Measurements from ENCODE around the gene B4GALT6.

Gene B4GALT6

DNA sequence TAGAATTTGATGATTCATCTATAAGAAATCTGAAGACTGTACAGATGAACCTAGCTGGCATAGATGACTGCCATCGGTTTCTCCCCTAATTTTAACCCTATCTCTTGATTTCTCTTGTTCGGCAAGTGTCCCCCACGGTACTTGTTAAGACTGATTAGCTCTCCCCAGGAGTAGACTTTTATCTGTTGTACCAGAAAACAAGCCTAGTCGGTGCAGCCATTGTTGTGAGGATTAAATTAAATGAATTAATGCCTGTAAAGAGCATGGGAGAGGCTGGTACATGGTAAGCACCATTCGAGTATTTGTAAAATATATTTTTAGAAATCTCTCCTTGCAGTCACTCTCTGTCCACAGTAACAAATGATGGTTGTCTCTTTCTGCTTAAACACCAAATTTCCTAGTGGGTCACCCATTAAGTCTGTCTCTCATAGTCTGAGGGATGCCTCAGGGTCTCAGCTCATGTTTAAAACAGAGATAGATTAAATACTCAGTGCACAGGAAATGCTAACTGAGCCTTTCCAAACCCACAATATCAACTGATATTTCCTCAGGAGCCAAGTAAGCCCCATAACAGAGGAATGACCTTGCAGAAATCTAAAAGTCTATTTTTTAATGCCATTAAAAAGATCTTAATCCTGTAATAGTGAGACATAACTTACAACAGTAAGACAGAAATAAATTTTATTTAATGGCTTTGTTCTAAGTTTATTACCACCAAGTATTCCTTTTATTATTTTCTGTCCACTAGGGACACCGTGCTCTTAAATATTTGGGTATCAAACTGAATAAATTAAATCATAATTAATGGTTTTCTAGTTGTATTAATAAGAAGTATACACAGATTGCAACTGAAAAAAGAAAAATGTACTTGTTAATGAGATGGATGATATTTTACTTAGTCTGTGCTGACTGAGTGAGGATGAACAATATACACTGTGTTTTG is 2.9 kb upstream of the B4GALT6 start:
- no peak for DNase-seq

DNA sequence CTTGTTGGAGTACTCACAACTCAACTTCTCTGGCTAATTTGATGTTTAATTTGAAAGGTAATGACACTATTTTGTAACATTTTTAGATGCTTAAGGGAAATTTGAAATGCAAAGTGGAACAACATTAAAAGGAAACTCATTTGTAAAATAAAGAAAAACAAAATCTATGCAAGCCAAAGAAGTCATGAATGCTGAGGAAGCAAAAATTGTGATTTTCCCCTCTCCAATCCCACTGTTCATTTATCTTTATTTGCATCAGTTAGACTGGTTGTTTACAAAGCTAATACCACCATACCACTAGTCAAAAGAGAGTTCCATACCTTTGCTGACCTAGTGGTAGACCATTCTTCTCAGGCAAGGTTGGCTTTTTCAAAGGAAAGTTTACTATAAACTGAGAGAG is 2.2 kb upstream of the B4GALT6 start:
- no peak for DNase-seq

DNA sequence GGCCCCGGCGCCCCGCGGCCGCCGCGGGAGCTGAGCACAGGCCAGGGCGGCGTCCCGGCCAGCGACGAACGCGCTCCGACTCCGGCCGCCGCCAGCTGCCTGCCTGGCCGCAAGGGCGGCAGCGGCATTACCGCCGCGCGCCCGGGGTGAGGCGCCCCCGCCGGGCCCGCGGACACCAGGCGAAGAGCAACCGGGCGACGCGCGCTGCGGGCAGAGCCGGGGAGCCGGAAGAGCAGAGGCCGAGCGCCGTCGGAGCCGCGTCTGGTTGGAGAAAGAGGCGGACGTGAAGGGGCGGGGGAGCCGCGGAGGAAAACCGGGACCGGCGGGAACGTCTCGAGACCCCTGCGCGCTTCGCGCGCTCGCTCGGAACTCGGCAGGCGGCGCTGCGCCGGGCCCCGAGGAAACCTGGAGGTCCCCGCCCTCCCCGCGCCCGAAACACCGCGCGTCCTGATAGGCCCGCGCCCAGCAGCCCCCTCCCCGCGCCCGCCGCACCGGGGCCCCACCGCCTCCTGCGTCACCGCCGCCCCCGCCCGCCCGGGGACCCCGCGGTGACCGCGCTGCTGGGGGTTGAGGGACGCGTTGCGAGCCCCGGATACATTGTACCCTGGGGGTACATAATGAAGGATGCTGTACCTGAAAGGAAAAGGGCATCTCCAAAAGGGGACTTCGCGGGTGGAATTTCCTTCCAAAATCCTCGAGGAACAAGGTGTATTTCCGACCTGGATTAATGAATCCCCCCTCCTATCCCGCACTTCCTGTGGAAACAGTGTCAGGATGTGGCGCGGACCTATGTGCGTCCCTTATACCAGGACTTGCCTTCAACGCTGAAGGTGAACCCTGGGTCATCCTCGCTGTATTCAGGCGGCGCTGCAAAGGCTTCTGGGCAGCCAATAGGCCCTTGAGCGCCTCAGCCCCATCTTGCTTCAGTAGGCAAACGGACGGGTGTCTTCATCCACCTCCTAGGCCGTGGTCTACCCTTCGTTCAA is 1.0 kb upstream of the B4GALT6 start:
- no peak for DNase-seq

DNA sequence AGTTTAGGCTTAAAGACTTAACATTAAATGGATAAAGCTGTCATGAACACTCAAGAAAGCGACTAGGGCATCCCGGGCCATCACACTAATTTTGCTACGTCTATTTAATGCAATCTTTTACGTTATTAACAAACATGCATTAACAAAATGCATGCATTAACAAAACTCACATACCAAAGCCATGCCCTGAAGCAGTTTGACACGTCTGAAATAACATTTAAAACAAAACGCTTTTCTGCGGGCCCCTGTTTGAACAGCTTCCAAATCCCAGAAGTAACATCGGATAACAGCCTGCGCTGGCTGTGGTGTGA is 458 bp downstream of the B4GALT6 start:
- DNase-seq: no peak

DNA sequence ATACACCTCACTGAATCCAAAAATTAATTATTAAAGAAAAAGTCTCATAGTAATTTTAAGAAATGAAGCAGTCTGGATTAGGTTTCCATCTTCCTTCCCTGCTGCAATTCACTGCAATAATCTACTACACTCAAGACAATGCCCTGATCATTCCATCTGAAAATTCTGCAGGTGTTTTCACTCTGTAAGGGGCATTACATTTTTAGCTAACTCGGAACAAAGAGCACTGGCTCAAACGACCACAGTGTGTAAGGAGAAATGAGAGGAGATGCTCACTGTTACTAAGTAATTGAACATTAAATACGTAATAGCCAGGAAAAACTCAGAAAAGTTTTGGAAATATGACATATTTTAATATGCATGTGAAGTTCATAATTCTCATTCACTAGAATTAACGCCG is 1.3 kb downstream of the B4GALT6 start:
- DNase-seq: no peak

DNA sequence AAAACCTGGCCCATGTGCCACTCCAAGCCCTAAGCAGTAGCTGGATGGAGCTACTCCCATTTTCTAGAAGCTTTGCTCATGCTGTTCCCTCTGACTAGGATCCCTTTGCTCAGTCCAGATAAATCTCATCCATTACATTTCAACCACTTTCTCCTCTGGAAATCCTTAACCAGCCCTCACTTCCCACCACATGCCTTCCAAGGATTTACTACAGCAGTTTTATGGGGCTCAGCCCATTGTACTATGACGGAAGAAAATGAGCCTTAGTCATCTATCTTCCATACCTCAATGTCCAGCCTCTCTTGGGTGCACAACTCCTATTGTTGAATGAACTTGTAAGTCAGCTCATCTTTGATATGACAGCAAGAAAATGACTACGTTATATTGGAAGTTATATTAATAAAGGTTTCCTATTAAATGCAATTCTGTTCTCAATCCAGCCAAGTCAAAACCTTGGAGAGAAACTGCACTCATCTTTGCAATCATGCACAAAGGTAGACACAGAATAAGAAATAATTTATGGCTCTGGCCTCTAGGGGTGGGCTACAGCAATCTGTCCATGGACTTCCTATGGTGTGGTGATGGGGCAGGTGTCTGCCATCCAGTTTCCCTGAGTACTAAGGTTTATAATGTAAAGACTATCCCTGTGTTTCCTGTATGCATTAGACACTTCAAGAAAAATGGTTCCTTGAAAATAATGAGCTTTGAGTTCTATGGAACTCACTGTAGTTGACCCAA is 3.4 kb downstream of the B4GALT6 start:
- no peak for DNase-seq

DNA sequence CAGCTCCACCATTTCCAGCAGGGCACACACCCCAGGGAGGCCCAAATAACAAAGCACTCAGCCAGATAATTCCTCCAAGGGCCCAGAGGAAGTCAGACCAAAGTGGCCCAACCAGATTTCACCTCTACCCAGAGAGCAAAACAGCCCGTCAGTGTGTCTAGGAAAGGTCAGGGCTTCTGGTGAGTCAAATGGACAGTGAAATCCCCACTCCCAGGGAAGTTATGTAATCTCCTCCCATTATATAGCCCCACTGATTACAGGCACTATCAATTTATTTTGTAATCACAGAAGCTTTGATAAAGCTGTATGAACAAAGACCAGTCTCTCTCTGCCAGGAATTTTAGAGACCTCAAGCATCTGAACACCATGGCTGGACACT is 4.0 kb downstream of the B4GALT6 start:
- no peak for DNase-seq

DNA sequence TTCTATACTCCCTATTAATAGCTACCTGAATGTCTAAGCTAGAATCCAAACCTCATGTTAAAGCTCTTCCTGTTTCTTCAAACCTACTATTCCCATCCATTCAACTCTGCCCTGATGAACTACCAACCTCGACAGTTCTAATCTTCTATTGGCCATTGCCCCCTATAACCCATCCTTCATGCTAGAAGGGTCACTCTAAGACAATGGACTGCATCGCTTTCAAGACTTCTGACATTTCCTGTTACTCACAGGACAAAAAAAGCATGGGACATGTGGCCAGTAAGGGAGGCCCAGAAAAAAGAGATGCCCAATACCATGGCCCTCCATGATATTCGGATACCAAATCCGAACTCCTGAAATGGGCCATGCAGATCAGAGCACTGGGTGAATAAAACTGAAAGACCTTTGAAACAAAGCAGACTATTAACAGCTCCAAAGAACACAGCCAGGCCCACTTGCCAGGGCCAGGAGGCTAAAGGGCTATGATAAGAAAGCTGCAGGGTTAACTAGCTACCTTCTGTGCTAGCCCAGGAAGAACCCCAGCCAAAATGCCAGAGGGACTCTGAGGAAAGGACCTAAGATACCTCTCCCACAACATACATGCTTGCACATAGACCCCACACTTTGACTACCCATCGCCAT is 4.5 kb downstream of the B4GALT6 start:
- no peak for DNase-seq

DNA sequence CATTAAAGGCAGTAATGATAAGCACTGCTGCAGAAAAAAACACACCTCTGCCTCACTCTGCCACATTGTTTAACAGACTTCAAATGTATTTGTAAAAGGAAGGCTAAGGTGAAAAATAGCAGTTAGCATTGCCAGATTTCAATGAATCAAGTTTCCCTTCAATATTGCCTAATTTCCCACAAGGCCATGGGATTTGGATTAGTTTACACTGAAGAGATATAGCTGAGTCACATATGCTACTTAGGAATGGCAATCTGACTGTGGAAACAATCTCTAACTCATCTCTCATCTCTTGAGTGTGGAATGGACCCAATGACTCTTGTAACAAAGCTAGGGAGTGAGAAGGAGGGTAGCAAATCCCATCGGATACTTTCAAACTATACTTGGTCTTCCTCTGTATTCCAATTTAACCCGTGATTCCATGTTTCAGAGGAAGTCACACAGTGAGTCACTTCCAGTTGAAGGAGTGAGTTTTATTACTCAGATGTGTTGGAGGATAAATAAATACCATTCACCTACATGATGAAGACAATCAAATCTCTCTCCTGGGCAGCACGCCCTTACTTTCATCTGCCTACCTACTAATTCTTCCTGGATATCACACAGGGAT is 5.1 kb downstream of the B4GALT6 start:
- DNase-seq: no peak

DNA sequence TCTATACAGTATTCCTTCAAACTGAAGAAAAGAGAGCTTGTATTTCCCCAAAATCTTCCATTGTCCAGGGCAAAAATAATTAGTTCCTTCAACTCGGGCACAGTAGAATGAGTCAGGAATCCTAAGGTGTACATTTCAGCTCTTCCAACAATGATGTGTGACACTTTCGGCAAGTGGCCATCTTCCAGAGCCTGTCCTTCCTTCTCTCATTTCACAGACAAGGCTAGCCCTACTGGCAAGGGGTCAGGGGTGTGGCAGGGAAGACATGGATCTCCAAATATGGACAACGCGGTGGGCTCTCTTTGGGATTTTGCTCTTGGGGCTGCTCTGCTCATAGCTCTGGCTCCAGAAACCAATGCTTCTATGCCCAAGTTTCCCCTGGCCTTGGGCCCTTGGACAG is 6.0 kb downstream of the B4GALT6 start:
- DNase-seq: no peak

DNA sequence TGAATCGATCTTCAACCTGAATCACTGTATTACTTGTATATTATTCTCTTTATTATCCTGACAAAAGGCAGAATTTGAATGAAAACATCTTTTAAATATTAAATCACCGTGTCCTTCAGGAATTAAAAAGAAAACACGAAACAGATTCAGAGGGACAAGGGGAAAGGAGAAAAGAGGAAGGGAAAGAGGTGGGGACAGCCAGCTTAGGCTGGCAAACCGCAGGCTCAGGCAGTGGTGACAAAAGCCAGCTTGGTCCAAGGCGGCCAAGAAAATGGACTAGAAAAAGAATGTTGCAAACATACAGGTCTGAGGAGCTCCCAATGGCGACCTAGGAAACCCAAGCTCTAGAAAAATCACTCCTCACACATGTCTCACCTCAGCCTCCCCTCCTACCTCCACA is 6.8 kb downstream of the B4GALT6 start:
- DNase-seq: no peak

DNA sequence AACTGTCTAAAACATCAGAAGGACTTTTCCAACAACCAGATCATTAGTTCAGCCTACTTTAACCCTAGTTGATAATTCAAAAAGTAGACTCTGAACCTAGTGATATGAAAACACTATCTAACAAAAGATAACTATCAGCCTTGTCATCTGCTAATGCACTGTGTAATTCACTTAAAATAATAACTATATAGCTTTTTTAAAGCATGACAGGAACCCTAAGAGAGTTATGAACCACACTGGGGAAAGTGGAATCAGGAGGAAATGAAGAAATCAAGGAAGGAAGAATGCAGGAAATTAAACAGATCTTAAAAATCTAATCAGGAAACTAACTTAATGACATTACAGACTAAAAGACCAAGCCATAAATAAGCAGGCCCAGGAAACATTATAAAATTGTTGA is 9.0 kb downstream of the B4GALT6 start:
- DNase-seq: no peak

DNA sequence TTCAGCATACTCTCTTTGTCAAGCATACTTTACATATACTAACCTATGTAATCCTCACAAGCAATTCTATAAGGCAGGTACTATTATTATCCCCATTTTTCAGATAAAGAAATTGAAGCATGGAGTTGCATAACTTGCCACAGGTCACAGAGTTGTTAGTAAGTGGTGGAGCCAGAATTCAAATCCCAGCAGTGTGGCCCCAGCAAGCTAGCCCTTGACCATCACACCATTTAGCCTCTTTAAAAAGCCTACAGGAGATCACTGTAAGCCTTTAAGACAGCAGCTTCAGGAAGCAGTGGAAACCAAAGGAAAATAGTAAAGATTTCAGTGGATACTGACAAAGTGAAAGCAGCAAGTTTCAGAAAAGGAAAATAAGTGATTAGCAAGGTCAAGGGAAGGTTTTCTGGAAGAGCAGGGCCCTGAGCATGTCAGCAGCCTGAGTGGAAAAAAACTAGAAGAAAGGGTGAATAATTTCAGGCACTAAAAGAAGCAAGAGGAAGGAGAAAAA is 11.7 kb downstream of the B4GALT6 start:
- no peak for DNase-seq

DNA sequence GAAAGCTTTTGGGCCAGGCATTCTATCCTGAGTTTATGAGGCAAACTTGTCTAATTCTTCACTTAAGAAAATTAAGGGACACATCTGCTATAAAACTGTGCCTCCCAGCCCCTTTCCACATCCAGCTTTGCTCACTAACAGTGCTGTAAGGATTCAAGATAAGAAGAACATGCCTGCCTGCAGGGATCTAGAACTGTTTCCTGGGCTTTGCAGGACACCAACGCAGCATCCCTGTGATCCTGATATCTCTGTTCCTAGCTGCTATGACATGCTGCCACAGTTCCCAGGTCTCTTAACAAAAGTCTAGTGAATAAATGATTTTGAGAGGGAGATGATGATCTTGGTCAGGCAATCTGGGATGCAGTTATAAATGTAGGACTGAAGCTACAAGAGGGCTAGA is 12.4 kb downstream of the B4GALT6 start:
- no peak for DNase-seq

DNA sequence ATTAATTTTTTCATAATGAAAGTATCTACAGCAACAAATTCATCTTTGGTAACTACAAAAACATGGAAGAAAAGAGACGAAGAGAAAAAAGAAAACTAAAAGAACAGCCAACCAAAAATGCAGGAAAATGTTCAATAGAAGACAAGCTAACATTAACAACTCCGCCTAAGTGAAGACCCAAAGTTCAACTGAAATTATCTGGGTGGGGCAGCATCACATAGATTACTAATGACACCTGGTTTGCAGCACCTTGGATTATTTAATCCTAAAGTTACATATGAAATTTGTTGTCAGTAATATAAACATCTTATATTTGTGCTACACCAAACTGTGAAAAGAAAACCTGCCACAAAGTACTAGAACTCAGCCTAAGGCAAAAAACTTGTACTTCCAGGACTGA is 14.8 kb downstream of the B4GALT6 start:
- no peak for DNase-seq

DNA sequence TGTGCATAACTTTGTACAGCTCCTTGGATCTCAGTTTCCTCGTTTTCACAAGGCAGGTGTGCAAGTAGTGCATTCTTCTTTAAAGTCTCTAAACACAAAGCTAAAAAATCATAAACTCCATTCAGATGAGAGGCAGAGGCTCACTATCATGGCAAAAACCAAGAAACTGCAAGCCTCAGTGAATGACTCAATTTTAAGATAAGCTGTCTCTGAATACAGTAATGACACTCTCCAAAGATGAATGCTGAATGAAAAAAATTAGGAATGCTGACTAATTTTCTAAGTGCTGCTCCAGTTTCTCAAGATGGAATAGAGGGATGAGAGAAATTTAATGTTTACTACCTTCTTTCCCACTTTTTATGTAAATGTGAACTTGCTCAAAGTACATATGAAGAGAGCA is 17.2 kb downstream of the B4GALT6 start:
- DNase-seq: no peak

DNA sequence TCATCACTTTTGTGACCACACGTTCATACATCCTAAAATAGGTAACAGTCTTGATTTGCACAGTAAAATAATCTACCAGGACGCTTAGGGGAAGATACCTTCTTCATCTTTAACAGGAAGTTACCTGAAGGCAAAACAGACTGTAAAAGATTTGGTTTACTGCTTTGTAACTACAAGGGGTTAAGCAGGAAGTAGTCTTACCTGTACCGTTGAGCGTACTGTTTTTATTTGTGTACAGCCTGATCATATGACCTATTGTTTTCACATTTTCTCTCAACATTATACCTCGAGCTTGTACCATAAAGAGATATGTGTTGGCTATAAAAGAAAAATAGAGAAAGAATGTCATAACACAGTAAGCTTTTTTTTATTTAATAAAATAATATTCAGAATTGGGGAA is 18.3 kb downstream of the B4GALT6 start:
- no peak for DNase-seq

DNA sequence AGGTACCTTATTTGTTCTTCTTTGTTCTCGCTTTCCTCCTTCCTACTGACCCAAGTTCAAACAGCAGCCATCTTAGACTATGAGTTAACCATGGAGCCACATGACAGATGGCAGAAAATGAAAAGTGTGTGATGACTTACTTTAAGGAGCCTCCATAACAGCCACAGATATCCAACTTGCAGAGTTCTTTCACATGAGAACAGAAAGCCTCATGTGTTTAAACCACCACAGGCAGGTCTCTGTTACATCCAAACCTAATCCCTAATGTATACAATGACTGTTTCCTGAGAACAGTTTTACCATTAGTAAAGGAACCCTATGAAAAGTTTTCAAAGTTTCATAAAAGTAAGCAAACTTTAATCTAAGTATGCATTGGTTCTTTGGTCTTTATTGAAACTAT is 20.3 kb downstream of the B4GALT6 start:
- DNase-seq: no peak

DNA sequence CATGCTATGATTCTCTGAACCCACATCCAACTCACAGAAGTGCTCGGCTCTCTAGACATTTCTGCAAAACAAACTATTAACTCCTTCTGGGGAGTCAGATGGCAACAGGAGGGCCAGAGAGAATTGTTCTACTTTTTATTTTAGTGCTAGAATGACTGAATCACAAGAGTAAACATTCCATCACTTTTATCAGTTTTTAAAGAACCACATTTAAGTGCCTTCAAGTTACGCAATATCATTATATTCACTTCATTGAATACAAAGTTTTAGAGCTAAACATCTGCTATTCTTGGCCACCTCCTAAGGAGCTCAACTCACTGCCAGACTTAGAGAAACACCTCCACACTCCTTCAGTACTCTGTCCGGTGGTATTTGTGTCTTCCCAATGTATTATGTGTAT is 22.4 kb downstream of the B4GALT6 start:
- DNase-seq: no peak

DNA sequence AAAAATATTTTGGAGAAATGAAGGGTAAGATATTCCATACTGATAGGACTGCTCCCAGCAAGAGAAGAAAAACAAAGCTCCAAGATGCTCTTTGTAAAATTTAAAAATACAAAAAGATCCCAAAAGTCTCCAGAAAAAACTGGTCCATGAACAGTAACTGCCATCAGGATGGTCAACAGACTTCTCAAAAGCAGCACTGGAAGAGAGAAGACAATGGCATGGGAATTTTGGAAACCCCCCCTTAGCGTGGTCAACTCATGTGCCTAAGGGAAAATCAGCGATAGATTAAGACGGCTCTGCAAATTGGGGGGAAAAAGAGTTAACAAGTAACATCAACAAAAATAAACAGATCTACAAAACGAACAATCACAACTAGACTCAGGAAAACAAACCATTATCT is 23.6 kb downstream of the B4GALT6 start:
- no peak for DNase-seq

DNA sequence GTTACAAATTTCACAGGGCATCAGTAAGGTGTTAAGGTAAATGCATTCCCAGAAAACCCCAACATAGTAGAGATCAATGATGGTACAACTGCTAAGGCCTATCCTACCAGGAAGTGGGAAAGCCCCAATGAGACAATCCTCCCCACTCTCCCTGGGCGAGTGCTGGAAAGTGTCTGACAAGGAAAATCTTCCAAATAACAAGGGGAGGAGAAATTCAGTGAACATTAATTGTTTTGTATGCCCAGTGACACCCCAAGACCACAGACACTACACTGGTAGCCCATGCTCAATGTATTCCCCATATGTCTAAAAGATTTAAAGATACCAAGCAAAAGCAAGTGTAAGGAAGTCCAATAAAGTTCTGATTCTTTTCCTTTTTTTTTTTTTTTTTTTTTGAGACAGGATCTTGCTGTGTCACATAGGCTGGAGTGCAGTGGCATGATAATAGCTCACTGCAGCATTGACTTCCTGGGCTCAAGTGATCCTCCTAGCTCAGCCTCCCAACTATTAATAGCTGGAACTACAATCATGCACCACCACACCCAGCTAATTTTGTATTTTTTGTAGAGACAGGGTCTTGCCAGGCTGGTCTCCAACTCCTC is 24.7 kb downstream of the B4GALT6 start:
- no peak for DNase-seq

All from activated CD4-positive, alpha-beta T cell treated with anti-CD3 and anti-CD28 coated beads, Interleukin-2, amount 50 U/mL, for 4 hours (primary cell).